Activated T-cell treated with anti-CD3 and anti-CD28 coated beads, Interleukin-2, amount 50 U/mL, for 1 hour (primary cell): ENCODE measurements around the gene MYOCD.

ENCODE experiments used
- DNase-seq: peaks from one replicate; pipeline ENCODE4 v3.0.0-alpha.2; 2020

Gene MYOCD

DNA sequence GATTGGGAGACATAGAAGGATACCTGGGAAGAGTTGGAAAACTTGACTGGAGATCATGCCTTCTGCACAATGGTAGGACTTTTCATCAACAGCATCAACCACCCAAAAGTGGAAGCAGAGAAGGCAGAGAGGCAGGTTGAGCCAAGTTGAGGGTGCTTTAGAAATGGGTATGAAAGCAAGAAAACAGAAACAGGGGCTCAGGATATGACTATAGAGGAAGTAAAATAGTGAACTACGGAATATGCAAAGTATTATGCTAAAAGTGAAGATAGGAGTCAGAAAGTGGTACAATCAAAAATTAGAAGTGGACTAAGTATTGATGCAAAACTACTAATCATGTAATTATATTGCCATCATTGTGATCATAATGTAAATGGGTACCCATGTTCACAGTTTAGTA, 107.5 kb downstream of the MYOCD start:
- no peak for DNase-seq

- DNase-seq = no peak
These were observed 123.4 kb downstream of the MYOCD start for GRCh38 chr17:12789075-12789480.

- DNase-seq = no peak
These were observed 124.0 kb downstream of the MYOCD start, which contains the start of gene ARHGAP44 for GRCh38 chr17:12789481-12790248. TSS of gene ARHGAP44 (plus strand) at chr17:12789498. CDS start at chr17:12789839, 341 bp downstream.

DNA sequence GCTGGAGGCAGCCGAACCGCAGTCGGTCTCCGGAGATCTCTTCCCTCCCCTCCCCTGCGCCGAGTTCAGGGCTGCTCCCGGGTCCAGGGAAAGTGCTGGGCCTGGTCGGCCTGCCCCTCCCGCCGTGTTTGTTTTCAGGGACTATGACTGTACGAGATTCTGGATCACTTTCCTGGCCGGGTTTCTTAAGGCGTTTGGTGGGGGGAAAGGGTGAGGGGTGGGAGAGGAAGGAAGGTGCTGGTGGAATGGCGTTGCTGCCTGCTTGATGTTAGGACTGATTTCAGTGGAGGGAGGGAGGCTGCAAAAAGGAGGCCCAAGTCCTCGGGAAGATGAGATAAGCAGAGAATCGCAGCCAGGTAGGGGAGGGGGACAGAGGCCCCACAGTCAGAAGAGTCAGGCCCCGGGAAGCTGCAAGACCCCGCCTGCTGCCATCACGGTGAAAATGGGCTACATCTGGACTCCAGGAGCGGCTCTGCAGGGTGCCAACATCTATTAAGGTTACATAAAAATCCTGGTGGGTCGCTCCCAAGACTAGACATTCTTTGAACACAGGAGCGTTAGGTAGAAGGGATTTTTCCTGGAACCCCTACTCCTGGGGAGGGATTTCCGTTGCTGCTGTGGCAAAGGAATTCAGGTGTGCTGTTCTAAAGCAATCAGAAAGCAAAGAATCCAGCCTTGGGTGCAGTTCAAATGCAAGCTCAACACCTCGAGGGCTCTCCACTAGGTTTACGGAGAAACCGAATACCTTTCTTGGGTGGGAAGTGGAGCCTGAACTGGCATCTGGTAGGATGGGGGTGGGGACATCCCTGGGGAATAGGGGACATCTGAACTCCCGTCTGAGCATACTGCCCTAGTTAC, 124.8 kb downstream of the MYOCD start:
- DNase-seq = no peak

GRCh38 chr17:12794919-12795532, 129.3 kb downstream of the MYOCD start:
- no peak for DNase-seq

- DNase-seq = no peak
These were observed 135.2 kb downstream of the MYOCD start for GRCh38 chr17:12800855-12801365.

DNA sequence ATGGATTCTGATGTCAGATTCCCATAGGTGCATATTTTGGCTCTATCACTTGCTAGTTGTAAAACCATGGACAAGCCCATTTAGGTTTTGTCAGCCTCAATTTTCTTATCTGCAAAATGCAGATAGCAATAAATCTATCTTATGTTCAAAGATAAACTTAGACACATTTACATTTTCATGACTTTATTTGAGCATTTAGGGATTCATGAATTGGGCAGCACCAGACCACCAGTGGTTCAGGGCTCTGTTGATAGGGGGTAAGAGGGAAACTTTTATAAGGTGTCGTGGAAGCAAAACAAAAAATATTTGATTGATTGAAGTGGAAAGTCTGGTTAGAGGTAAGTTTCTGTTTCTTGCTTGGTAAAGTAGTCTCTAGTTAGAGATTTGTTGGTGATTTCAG, 140.9 kb downstream of the MYOCD start:
- DNase-seq = no peak

DNA sequence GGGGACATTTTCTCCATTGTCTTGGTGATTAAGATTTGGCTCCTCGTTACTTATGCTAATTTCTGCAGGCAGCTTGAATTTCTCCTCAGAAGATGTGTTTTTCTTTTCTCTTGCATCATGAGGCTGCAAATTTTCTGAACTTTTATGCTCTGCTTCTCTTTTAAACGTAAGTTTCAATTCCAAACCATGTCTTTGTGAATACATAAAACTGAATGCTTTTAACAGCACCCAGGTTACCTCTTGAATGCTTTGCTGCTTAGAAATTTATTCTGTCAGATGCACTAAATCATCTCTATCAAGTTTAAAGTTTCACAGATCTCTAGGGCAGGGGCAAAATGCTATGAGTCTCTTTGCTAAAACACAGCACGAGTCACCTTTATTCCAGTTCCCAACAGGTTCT, 143.0 kb downstream of the MYOCD start:
- no peak for DNase-seq

DNA sequence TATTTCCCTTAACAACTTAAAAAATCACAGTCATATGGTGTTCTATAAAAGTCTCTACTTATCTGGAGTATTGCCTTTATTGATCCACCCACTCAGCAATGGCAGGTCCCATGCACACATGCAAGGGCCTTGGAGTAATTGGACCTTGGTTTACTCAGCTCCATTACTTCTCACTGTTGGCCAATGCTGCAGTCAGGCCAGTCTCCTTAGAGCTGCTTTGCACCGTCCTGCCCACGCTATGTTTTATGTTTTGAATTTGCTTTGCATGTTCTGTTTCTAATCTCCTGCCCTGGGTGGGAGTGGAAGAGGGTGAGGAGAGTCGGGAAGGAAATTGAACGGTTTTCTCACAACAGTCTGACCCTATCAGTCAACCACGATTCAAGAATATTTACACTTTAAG, 147.2 kb downstream of the MYOCD start:
- no peak for DNase-seq

- no peak for DNase-seq
These were observed 148.0 kb downstream of the MYOCD start for GRCh38 chr17:12813664-12814063.

DNA sequence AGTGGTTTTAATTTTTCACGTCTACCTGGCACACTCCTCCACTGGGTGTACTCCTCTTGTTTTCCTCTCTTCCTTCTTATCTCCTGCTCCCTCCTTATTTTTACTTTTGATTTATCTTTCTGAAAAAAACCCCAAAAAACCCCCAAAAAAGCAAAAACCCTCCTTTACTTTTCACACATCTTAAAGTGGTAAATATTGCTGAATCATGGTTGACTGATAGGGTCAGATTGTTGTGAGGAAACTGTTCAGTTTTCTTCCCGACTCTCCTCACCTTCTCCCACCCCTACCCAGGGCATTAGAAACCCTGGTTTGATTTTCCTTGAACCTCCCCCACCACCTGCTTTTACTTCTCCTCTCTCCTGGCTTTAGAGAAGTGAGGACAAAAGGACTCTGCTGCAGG, 149.0 kb downstream of the MYOCD start:
- no peak for DNase-seq

- no peak for DNase-seq
These were observed 150.0 kb downstream of the MYOCD start for GRCh38 chr17:12815642-12816141.
